IMR-90 (cell line): ENCODE results near the gene ADAMTSL4. TPM values are rescaled to one million over a fixed set of nuclear protein-coding genes. Genes with fewer than 3 reads are reported as not detected.

Source experiments
- ATAC-seq: fragments of 200-7000 bp; cut with Tn5 transposase; 2 replicates; pipeline ENCODE4 v1.9.1; 2020; ENCODE audit warnings: low read depth, mild to moderate bottlenecking, moderate library complexity
- BruUV-seq: library from RNA; stranded (reverse); fragments of 400-500 nt; replicated peaks from 2 replicates; lab custom pipeline; 2021; lab: Mats Ljungman, UMichigan
- CTCF ChIA-PET: fragments of 300-600 bp; formaldehyde crosslinking; extraction: SDS; loops from one replicate; lab custom pipeline; 2021; ENCODE audit warnings: antibody characterized with exemption; lab: Yijun Ruan, JAX
- POLR2A ChIA-PET: fragments of 300-600 bp; sonication (Branson Sonifier 250); formaldehyde crosslinking; loops from one replicate; lab custom pipeline; 2022; ENCODE audit warnings: antibody characterized with exemption; ENCODE audit not compliant: unreplicated experiment; lab: Charles Lee
- DNase-seq: peaks from one replicate; pipeline ENCODE4 v3.0.0; 2013
- H2AFZ ChIP-seq: replicated peaks from 2 replicates; pipeline ENCODE3; 2013; ENCODE audit warnings: low read length, mild to moderate bottlenecking; ENCODE audit not compliant: poor library complexity
- H2AK5ac ChIP-seq: 2 replicates; pipeline ENCODE4 v1.6.1; 2013; ENCODE audit warnings: low read depth, low read length, inconsistent platforms
- H2AK9ac ChIP-seq: replicated peaks from 2 replicates; pipeline ENCODE3; 2013; ENCODE audit warnings: mild to moderate bottlenecking, low read depth, low read length, moderate library complexity; ENCODE audit not compliant: poor library complexity
- H2BK120ac ChIP-seq: 2 replicates; pipeline ENCODE4 v1.6.1; 2013; ENCODE audit warnings: low read depth, low read length, inconsistent platforms
- H2BK15ac ChIP-seq: 3 replicates; pipeline ENCODE4 v1.6.1; 2013; ENCODE audit warnings: low read depth, low read length, inconsistent platforms
- H2BK20ac ChIP-seq: 2 replicates; pipeline ENCODE4 v1.6.1; 2013; ENCODE audit warnings: low read depth, mild to moderate bottlenecking, inconsistent platforms, low read length, moderate library complexity
- H2BK5ac ChIP-seq: 2 replicates; pipeline ENCODE4 v1.6.1; 2013; ENCODE audit warnings: mild to moderate bottlenecking, low read depth, low read length, inconsistent platforms; ENCODE audit not compliant: poor library complexity, severe bottlenecking
- H3K14ac ChIP-seq: replicated peaks from 2 replicates; pipeline ENCODE4 v1.6.1; 2013; ENCODE audit warnings: low read depth, low read length, inconsistent platforms
- H3K18ac ChIP-seq: 2 replicates; pipeline ENCODE4 v1.6.1; 2013; ENCODE audit warnings: low read depth, low read length, control low read depth
- H3K23ac ChIP-seq: 2 replicates; pipeline ENCODE4 v1.6.1; 2013; ENCODE audit warnings: low read depth, low read length, inconsistent platforms
- H3K27ac ChIP-seq: 2 replicates; pipeline ENCODE4 v1.5.1; 2013; ENCODE audit warnings: mild to moderate bottlenecking, control low read depth, low read length; ENCODE audit not compliant: insufficient read depth
- H3K27me3 ChIP-seq: 2 replicates; pipeline ENCODE4 v1.6.1; 2013; ENCODE audit warnings: low read length; ENCODE audit not compliant: control insufficient read depth, insufficient read depth
- H3K36me3 ChIP-seq: 2 replicates; pipeline ENCODE4 v1.6.1; 2013; ENCODE audit warnings: low read length, mixed read lengths; ENCODE audit not compliant: control insufficient read depth, insufficient read depth
- H3K4ac ChIP-seq: 2 replicates; pipeline ENCODE4 v1.6.1; 2013; ENCODE audit warnings: low read depth, low read length, inconsistent platforms
- H3K4me1 ChIP-seq: 2 replicates; pipeline ENCODE4 v1.6.1; 2013; ENCODE audit warnings: low read length, mixed read lengths; ENCODE audit not compliant: control insufficient read depth, insufficient read depth
- H3K4me2 ChIP-seq: 2 replicates; pipeline ENCODE4 v1.6.1; 2013; ENCODE audit warnings: low read depth, mild to moderate bottlenecking, control low read depth, low read length, moderate library complexity
- H3K4me3 ChIP-seq: 2 replicates; pipeline ENCODE4 v1.5.1; 2013; ENCODE audit warnings: low read depth, mild to moderate bottlenecking, control low read depth, low read length, moderate library complexity; ENCODE audit not compliant: insufficient read depth
- H3K56ac ChIP-seq: 2 replicates; pipeline ENCODE4 v1.6.1; 2013; ENCODE audit warnings: low read length, inconsistent platforms; ENCODE audit not compliant: insufficient read depth; ENCODE audit errors: extremely low read depth
- H3K79me1 ChIP-seq, 2 experiments: 2 replicates each; pipeline ENCODE4 v1.6.1; 2013; ENCODE audit warnings: low read length in 2 of 2, inconsistent platforms in 1 of 2, low read depth in 1 of 2
- H3K9ac ChIP-seq: 2 replicates; pipeline ENCODE4 v1.6.1; 2013; ENCODE audit warnings: low read depth, low read length, control low read depth
- H3K9me1 ChIP-seq: 2 replicates; pipeline ENCODE4 v1.6.1; 2013; ENCODE audit warnings: low read length, inconsistent platforms; ENCODE audit not compliant: insufficient read depth
- H3K9me3 ChIP-seq: 2 replicates; pipeline ENCODE4 v1.6.1; 2013; ENCODE audit warnings: low read length; ENCODE audit not compliant: control insufficient read depth, insufficient read depth
- H4K20me1 ChIP-seq: 2 replicates; pipeline ENCODE4 v1.6.1; 2013; ENCODE audit warnings: low read length, inconsistent platforms; ENCODE audit not compliant: insufficient read depth
- H4K5ac ChIP-seq: 2 replicates; pipeline ENCODE4 v1.6.1; 2013; ENCODE audit warnings: mild to moderate bottlenecking, low read depth, low read length, control low read depth
- H4K8ac ChIP-seq, 2 experiments: 2 replicates each; pipeline ENCODE4 v1.6.1; 2013; ENCODE audit warnings: low read depth in 2 of 2, low read length in 2 of 2, control low read depth in 1 of 2, inconsistent platforms in 1 of 2
- H4K91ac ChIP-seq: 2 replicates; pipeline ENCODE4 v1.6.1; 2013; ENCODE audit warnings: low read depth, low read length, inconsistent platforms; ENCODE audit not compliant: insufficient read depth
- CEBPB ChIP-seq: IDR thresholded peaks from 2 replicates; pipeline ENCODE4 v1.6.1; 2012; ENCODE audit warnings: low read depth, low read length, improper control_type of control experiment
- CHD1 ChIP-seq: IDR thresholded peaks from 2 replicates; pipeline ENCODE4 v1.6.1; 2012; ENCODE audit warnings: low read depth, low read length, improper control_type of control experiment
- MAZ ChIP-seq: IDR thresholded peaks from 2 replicates; pipeline ENCODE4 v1.6.1; 2012; ENCODE audit warnings: low read depth, mild to moderate bottlenecking, low read length, improper control_type of control experiment, moderate library complexity, borderline replicate concordance
- NFE2L2 ChIP-seq: fragments of 150-350 bp; IDR thresholded peaks from 2 replicates; pipeline ENCODE4 v1.6.1; 2016; ENCODE audit warnings: low read depth, mild to moderate bottlenecking, low read length
- RAD21 ChIP-seq: IDR thresholded peaks from 2 replicates; pipeline ENCODE4 v1.6.1; 2012; ENCODE audit warnings: low read length, improper control_type of control experiment
- RFX5 ChIP-seq: IDR thresholded peaks from 2 replicates; pipeline ENCODE4 v1.8.0; 2012; ENCODE audit warnings: low read depth, mild to moderate bottlenecking, low read length, moderate library complexity
- WGBS, 2 experiments: methylation state at CpG; one replicate each; pipeline versions ENCODE4 v1.1.5 to v1.1.7; 2013; ENCODE audit warnings: missing lambda C conversion rate in 2 of 2; ENCODE audit not compliant: insufficient read length in 1 of 2; ENCODE audit errors: extremely low coverage in 2 of 2; 5-methylcytosine and 5-hydroxymethylcytosine counted together
- dilution Hi-C: fragments of 300-500 bp; cut with HindIII; formaldehyde crosslinking; loops from one replicate; pipeline ENCODE4 v1.14.3; 2018; ENCODE audit warnings: low sequenced_read_pairs; ENCODE audit not compliant: unreplicated experiment
- in situ Hi-C: fragments of 300-500 bp; cut with MboI; formaldehyde crosslinking; loops from 3 replicates; pipeline ENCODE4 v1.14.3; 2019; ENCODE audit warnings: low sequenced_read_pairs, inconsistent platforms, mixed read lengths
- intact Hi-C: fragments of 100-400 bp; cut with micrococcal nuclease; formaldehyde crosslinking; loops from 2 replicates; pipeline ENCODE4 v1.10.0; 2022
- polyA plus RNA-seq, 3 experiments: library from polyadenylated mRNA; depleted of rRNA; stranded (reverse); fragments of >200 nt; gene quantifications; 2 replicates each; pipeline ENCODE4 v1.2.3, GENCODE V29; 2012; ENCODE audit warnings: low replicate concordance in 1 of 3
- total RNA-seq: library from RNA; depleted of rRNA; stranded (reverse); fragments of >200 nt; gene quantifications from 2 replicates; pipeline ENCODE4 v1.2.3, GENCODE V29; 2012
- TF ChIP-seq, protein P1 (sequence below): fragments of 150-350 bp; IDR thresholded peaks from 2 replicates; pipeline ENCODE4 v1.6.1; 2017; ENCODE audit warnings: mild to moderate bottlenecking, antibody characterized with exemption, low read length, low read depth

Gene ADAMTSL4
- total and polyA plus RNA-seq, 2 of the 4 experiments (the other 2 are of a cell fraction): 0.54 to 12.2 TPM

- H3K27ac ChIP-seq: peak overlapping the region; percentile 72
- POLR2A ChIA-PET: interaction anchor here (0.5 to 0.6 kb wide), 2 partner anchors 27 to 43 kb away, joined by 3 to 4 read pairs; partner anchors contain the start of gene MCL1
- H2BK20ac ChIP-seq: peak overlapping the region; percentile 71; the same call in 1 of the 2 replicates
These were observed 3.1 kb downstream of the ADAMTSL4 start for GRCh38 chr1:150552128-150552910.

More at GRCh38 chr1:150552128-150552910, 3.1 kb downstream of the ADAMTSL4 start:
- WGBS, 2 experiments: 0% methylated on average over 1 of the region's 13 CpGs; no CpG with 5 or more reads in 1 of the 2 experiments
- intact Hi-C loops (no loop called here), dilution Hi-C loops (no loop called here), in situ Hi-C loops (loop anchor here (10.0 kb wide), 1 partner anchor 288 kb away; the partner anchor contains the start of gene APH1A)
- Histone ChIP-seq H2BK5ac (peak overlapping the region; percentile 64), H3K18ac (peak overlapping the region; percentile 31), H3K4me2 (peak overlapping the region; percentile 32; the same call in 1 of the 2 replicates), H3K79me1 (peaks cover 3 to 49% of the 10 kb centered on the region in 2 experiments; a peak in 3 of 4 replicates), H3K23ac (peak overlapping the region; percentile 60; the same call in 1 of the 2 replicates), H3K36me3 (peaks cover 5% of the 10 kb centered on the region), H4K8ac (peak overlapping the region; percentile 50 to 81; a peak in 3 of 4 replicates), H3K4me3 (no peak overlapping the region), H2AK9ac (peak overlapping the region; percentile 45), H2BK120ac (peak overlapping the region; percentile 70), H2AK5ac (peak overlapping the region; percentile 96), H3K56ac (no peak overlapping the region), H4K91ac (peak overlapping the region; percentile 67), H2BK15ac (peak overlapping the region; percentile 79; the same call in 2 of the 3 replicates), H3K4me1 (peaks cover 26% of the 10 kb centered on the region), H3K9ac (peak overlapping the region; percentile 32), H2AFZ (peak overlapping the region; percentile 63), H4K5ac (peak overlapping the region; percentile 21), H4K20me1 (no peaks in the 10 kb centered on the region; the same call in none of the 2 replicates), H3K14ac (peak overlapping the region; percentile 65), H3K9me3 (no peaks in the 10 kb centered on the region), H3K4ac (peak overlapping the region; percentile 86), H3K27me3 (no peaks in the 10 kb centered on the region), H3K9me1 (peaks cover 10% of the 10 kb centered on the region)
- CTCF ChIA-PET: interaction anchor here (0.5 kb wide), 1 partner anchor 19 kb away, joined by 5 read pairs; no protein-coding TSS in a partner anchor
- DNase-seq (peak; percentile 92), ATAC-seq (peak; percentile 69)
- no TSS peak for BruUV-seq
- TF ChIP-seq NFE2L2: no peak
- TF ChIP-seq CHD1: no peak
- TF ChIP-seq RAD21: 0 out of 2 replicates have a peak, but pooled peaks have one; percentile 5
- TF ChIP-seq CEBPB: peak; percentile 100
- TF ChIP-seq MAZ: peak; percentile 91
- no peak for TF ChIP-seq RFX5
- TF ChIP-seq, protein P1, sequence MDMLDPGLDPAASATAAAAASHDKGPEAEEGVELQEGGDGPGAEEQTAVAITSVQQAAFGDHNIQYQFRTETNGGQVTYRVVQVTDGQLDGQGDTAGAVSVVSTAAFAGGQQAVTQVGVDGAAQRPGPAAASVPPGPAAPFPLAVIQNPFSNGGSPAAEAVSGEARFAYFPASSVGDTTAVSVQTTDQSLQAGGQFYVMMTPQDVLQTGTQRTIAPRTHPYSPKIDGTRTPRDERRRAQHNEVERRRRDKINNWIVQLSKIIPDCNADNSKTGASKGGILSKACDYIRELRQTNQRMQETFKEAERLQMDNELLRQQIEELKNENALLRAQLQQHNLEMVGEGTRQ: no peak
